NCI-H146 (cell line): ENCODE results near the gene HES5.
A peak's percentile ranks its signal among the peaks of the same experiment; 100 is the strongest.
"Not testable (repeated sequence)": the region's sequence is repeated elsewhere in the genome, so short reads cannot be mapped to it uniquely, and the experiment has no call there.

Source experiments
- DNase-seq: peaks from one replicate; lab custom pipeline; 2025; lab: John Stamatoyannopoulos, UW

HES5 gene

GRCh38 chr1:2529784-2530512 is at the start of gene HES5:
HES5 (minus strand) TSS chr1:2530263; CDS start chr1:2530164, 99 bp downstream.
- DNase-seq, result peak; percentile 53

DNA sequence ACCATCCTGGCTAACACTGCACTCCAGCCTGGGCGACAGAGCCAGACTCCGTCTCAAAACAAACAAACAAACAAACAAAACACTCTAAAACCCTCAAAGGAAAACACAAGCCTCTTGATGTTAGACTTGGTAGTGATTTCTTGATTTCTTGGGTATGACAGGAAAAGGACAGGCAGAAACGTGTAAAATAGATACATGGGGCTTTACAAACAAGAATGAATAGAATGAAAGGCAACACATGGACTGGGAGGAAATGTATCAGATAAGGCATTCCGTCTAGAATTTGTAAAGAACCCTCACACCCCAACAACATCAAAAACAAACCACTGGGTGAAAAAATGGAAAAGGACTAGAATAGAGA is 48.7 kb upstream of the HES5 start:
- DNase-seq, result no peak

GRCh38 chr1:2577565-2578075 is 47.6 kb upstream of the HES5 start:
- DNase-seq, result not testable (repeated sequence)

DNA sequence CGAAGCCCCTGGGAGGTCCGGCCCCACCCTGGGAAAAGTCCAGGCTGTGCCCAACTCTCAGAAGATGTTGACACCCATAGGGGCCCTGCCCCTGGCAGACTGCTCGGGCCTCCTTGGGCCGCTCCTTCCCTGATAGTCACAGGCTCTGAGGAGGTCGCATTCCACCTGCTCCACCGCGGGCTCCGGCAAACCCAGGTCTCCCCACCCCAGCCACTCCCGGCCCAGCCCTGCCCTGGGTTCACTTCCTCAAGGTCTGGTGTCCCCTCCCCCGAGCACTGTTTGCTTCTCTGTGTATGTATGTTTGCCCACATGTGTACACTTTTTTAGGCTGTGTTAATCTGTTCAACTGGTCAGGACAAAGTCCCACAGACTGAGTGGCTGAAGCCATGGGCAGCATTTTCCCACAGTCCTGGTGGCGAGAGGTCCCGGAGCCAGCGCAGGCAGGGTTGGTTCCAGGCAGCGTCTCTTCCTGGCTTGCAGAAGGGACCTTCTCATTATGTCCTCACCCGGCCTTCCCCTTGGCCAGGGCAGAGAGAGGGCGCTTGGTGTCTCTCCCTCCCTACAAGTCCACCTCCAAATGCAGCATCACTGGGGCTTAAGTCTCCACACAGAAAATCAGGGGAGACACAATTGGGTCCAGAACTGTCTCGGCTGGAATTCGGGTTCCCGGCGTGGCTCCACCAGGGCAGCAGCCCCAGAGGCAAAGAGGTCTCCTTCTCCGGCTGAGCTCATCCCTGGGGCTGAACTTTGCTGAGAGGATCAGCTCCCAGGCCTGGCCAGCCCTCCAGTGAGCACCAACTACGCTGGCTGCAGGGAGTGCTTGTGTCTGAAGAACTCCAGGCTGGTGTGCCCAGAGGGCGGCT is 46.0 kb upstream of the HES5 start:
- no peak for DNase-seq

GRCh38 chr1:2574350-2574749 is 44.3 kb upstream of the HES5 start:
- DNase-seq, result no peak

GRCh38 chr1:2573250-2573920 is 43.3 kb upstream of the HES5 start:
- no peak for DNase-seq

DNA sequence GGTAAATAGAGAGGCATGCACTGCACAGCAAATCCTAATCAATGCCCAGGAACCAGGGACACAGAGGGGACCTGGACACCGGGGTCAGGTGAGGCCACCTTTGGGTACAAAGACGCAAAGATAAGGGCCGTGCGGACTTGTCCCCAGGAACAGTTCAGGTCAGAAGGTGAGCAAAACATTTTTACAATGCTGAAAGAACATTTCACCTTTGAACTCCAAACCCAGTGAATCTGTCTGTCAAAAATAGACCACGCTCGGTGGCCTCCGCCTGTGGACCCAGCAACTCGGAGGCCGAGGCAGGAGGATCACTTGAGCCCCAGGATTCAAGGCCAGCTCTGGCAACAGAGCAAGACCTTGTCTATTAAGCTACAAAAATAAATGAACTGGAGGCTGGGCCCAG is 41.3 kb upstream of the HES5 start:
- no peak for DNase-seq

GRCh38 chr1:2570332-2570731 is 40.3 kb upstream of the HES5 start:
- DNase-seq, result no peak

GRCh38 chr1:2569703-2570102 is 39.6 kb upstream of the HES5 start:
- DNase-seq, result not testable (repeated sequence)

- no peak for DNase-seq
These were observed 39.0 kb upstream of the HES5 start for GRCh38 chr1:2569060-2569459.

DNA sequence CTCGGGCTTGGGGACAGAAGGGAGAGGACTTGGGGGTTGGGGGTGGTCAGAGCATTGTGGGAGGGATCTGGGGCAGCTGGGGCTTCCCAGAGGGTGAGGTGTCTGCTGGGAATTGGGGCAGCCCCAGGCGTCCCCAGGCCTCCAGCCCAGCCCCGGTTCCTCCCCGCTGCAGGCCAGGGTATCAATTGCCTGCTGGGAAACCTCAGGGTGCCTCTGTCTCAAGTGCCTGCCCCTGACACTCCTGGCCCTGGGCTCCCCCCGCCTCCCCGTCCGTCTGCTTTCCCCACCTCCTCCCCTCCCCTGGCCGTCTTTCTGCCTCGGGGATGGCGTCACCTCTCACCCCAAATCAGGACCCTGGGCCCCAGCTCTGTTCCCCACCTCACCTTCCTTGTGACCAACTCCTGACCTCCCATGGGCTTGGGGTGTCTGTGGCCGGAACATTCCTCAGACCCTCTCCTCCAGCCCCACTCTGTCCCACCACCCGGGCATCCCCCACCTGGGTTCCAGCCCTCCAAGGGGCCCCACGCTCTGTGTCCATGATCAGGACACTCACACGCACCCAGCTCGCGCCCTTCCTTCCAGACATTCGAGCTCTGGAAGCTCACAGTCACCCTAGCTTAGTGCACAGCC is 38.2 kb upstream of the HES5 start:
- DNase-seq, result not testable (repeated sequence)

DNA sequence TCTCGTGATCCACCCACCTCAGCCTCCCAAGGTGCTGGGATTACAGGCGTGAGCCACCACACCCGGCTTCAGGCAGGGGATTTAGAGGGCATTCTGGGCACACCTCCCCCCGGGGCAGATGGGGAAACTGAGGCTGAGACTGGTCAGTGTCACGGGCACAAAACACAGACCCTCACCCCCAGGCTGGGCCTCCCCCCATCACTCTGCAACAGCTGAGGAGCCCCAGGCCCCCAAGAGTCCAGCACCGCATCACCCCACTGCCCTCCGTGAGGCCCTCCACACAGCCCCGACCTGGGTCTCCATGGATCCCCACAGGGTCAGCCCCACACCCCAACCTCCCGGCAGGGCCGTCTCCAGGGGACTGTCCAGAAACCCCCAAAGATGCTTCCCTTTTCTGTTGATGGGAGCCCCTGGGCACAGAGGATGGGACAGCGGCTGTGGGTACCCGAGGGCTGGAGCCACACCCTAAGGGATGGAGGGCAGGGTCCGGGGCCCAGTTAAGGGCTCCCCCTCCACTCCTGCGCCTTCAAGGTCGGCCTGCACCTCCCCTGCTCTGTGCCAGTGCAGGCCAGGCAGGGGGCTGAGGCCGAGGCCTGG is 37.1 kb upstream of the HES5 start:
- no peak for DNase-seq

- DNase-seq, result no peak
These were observed 36.3 kb upstream of the HES5 start for GRCh38 chr1:2566101-2567045.

DNA sequence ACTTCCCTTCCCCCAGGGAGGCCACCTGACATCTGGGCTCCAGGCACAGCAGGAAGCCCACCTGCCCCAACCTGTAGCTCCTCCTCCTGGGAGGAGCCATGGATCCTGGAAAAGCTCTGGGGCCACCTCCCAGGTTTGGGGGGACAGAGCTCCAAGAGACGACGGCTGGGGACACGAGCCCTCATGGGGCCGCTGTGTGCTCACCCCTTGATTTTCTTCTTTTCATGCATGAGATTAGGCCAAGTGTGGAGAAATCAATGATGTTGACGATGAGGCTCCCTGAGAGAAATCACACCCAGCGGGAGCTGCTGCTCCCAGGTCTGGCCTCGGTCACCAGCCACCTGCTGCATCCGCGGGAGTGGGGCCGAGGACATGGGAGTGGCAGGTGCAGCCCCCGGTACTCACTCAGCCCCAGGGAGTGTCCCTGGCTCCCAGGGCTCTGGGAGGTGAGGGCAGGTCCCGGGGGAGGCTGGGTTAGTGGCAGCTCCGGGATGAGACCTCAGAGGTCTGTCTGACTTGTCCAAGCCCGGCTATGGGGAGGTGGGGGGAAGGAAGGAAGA is 34.8 kb upstream of the HES5 start:
- DNase-seq, result peak; percentile 73

GRCh38 chr1:2564006-2564814 is 34.1 kb upstream of the HES5 start:
- no peak for DNase-seq

- no peak for DNase-seq
These were observed 33.1 kb upstream of the HES5 start for GRCh38 chr1:2563205-2563604.

GRCh38 chr1:2561898-2562895 is 32.1 kb upstream of the HES5 start:
- no peak for DNase-seq

- peak; percentile 41 for DNase-seq
These were observed 31.4 kb upstream of the HES5 start for GRCh38 chr1:2561446-2561845.
